A549 (cell line): ENCODE measurements around the gene SH3BGRL2. TPM values are rescaled to one million over a fixed set of nuclear protein-coding genes. Genes with fewer than 3 reads are reported as not detected.

Experiments
- ATAC-seq, 2 experiments: fragments of 200-7000 bp in 1 of 2; fragments of >200 bp in 1 of 2; cut with Nextera tagmentation in 1 of 2; cut with Tn5 transposase in 1 of 2; 3 replicates each; pipeline versions ENCODE4 v1.8.0 to v1.9.1; 2018 to 2020; ENCODE audit warnings: mild to moderate bottlenecking in 1 of 2, moderate library complexity in 1 of 2
- CTCF ChIA-PET: fragments of 300-600 bp; sonication (Branson Sonifier 250); formaldehyde crosslinking; extraction: SDS; loops from one replicate; lab custom pipeline; 2021; ENCODE audit warnings: antibody characterized with exemption, inconsistent platforms; lab: Yijun Ruan, JAX
- POLR2A ChIA-PET: fragments of 350-600 bp; formaldehyde crosslinking; extraction: SDS; loops from one replicate; lab custom pipeline; 2021; ENCODE audit warnings: antibody characterized with exemption, inconsistent platforms; lab: Yijun Ruan, JAX
- DNase-seq, 2 experiments: peaks; one replicate each; pipeline versions ENCODE4 v3.0.0 to v3.0.0-alpha.2; 2011 to 2016; ENCODE audit warnings: low read depth in 1 of 2, low spot score in 1 of 2
- FAIRE-seq: peaks from 2 replicates; lab custom pipeline; 2011; peaks lifted over from hg19 to GRCh38; lab: Jason Lieb, UNC
- H3K27ac ChIP-seq, 2 experiments: fragments of >200 bp; sonication (Bioruptor Twin); formaldehyde crosslinking; 3 replicates each; pipeline ENCODE4 v1.5.1; 2016 to 2017
- H3K4me1 ChIP-seq: fragments of >200 bp; sonication (Bioruptor Twin); formaldehyde crosslinking; 3 replicates; pipeline ENCODE4 v1.6.1; 2016
- H3K4me2 ChIP-seq: fragments of >200 bp; sonication (Bioruptor Twin); formaldehyde crosslinking; 3 replicates; pipeline ENCODE4 v1.6.1; 2016
- H3K4me3 ChIP-seq: fragments of >200 bp; sonication (Bioruptor Twin); formaldehyde crosslinking; 3 replicates; pipeline ENCODE4 v1.5.1; 2016
- H3K9me3 ChIP-seq: fragments of >200 bp; sonication (Bioruptor Twin); formaldehyde crosslinking; 3 replicates; pipeline ENCODE4 v1.6.1; 2016
- CHD2 ChIP-seq: fragments of 150-350 bp; IDR thresholded peaks from 2 replicates; pipeline ENCODE4 v1.6.1; 2014; ENCODE audit warnings: low read length; ENCODE audit not compliant: partially characterized antibody
- HES2 ChIP-seq: fragments of >200 bp; sonication (Bioruptor Twin); formaldehyde crosslinking; IDR thresholded peaks from 2 replicates; pipeline ENCODE4 v1.6.1; 2016
- HOXA7 ChIP-seq: fragments of 250-450 bp; sonication (Bioruptor Pico); IDR thresholded peaks from 2 replicates; pipeline ENCODE4 v1.5.0; 2020; ENCODE audit warnings: mild to moderate bottlenecking, moderate library complexity
- NPAS2 ChIP-seq: fragments of 250-450 bp; sonication (Bioruptor Pico); IDR thresholded peaks from 2 replicates; pipeline ENCODE4 v1.8.0; 2022; ENCODE audit warnings: mild to moderate bottlenecking, moderate library complexity, borderline replicate concordance
- RARB ChIP-seq: fragments of 250-450 bp; sonication (Bioruptor Pico); IDR thresholded peaks from 2 replicates; pipeline ENCODE4 v1.8.0; 2021; ENCODE audit warnings: mild to moderate bottlenecking, moderate library complexity
- RFX5 ChIP-seq: fragments of 450-650 bp; IDR thresholded peaks from 2 replicates; pipeline ENCODE4 v1.7.1; 2014; ENCODE audit warnings: antibody characterized with exemption, mild to moderate bottlenecking, moderate library complexity
- SMC3 ChIP-seq: fragments of >200 bp; sonication (Bioruptor Twin); formaldehyde crosslinking; IDR thresholded peaks from 3 replicates; pipeline ENCODE4 v1.6.1; 2018; ENCODE audit warnings: inconsistent platforms
- ZFP36 ChIP-seq: fragments of 450-650 bp; IDR thresholded peaks from 2 replicates; pipeline ENCODE4 v1.6.1; 2014; ENCODE audit warnings: borderline replicate concordance; ENCODE audit not compliant: partially characterized antibody
- WGBS: methylation state at CpG from one replicate; pipeline ENCODE4 v1.1.6; 2017; ENCODE audit errors: missing lambda C conversion rate; 5-methylcytosine and 5-hydroxymethylcytosine counted together
- polyA plus RNA-seq, 4 experiments: library from polyadenylated mRNA; depleted of rRNA in 3 of 4; stranded (reverse); fragments of >200 nt; fragmentation: RNase III in 1 of 4; extraction: RNeasy Plus Mini Kit Qiagen cat#74134 plus additional on column Dnase treatment in 1 of 4; gene quantifications; 2 replicates in 3 of 4; 3 replicates in 1 of 4; pipeline ENCODE4 v1.2.3, GENCODE V29; 2011 to 2017

The SH3BGRL2 gene
- polyA plus RNA-seq, 2 of the 4 experiments (the other 2 are of a cell fraction): 0.48 to 1.9 TPM

- no peak overlapping the region for H3K27ac ChIP-seq
- ATAC-seq (no peak), DNase-seq (no peak), FAIRE-seq (no peak)
- no peak overlapping the region for H3K4me2 ChIP-seq
- H3K9me3 ChIP-seq: no peaks in the 10 kb centered on the region
- POLR2A ChIA-PET: no interaction called here
- H3K4me3 ChIP-seq: no peak overlapping the region
- WGBS: 11% methylated on average over 4 of the region's 4 CpGs
- no peaks in the 10 kb centered on the region for H3K4me1 ChIP-seq
- CTCF ChIA-PET: no interaction called here
- TF ChIP-seq HOXA7 (CRISPR knock-in tag) (no peak), HES2 (no peak), CHD2 (no peak), RFX5 (no peak), ZFP36 (no peak), NPAS2 (CRISPR knock-in tag) (no peak), RARB (CRISPR knock-in tag) (no peak), SMC3 (no peak)
Observed at GRCh38 chr6:79750806-79751205, 119.7 kb downstream of the SH3BGRL2 start.

Other genes with a start within 250 kb of the SH3BGRL2 start
- gene LCA5, start 93.9 kb upstream of the SH3BGRL2 start, polyA plus RNA-seq (2011; rRNA removed): 2.2 and 3.0 TPM in 2 replicates
- gene LCA5, start 93.9 kb upstream of the SH3BGRL2 start, polyA plus RNA-seq (2017; fragmentation: RNase III; extraction: RNeasy Plus Mini Kit Qiagen cat#74134 plus additional on column Dnase treatment): 1.0 to 1.4 TPM (median 1.2 TPM) in 3 replicates